ENCODE results near the gene TPST2.

Gene TPST2

DNA sequence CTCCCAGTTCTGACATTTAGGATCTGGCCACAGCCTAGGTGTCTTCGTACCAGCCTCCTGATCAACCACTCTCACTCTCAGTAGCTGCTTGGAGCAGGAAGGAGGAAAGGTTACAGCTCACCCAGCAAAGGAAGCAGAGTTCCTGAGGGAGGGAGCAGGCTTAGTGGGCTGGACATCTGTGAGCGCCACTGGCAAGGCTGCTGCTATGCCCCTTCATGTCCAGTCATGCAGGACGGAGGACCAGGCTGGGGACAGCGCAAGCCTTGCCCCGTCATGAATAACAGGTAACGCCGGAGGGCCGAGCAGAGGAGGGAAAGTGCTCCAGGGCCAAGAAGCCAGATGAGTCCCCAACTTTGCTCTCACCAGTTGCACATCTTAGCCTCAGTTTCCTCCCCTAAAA, 25.8 kb downstream of the TPST2 start:
- peaks cover 50 to 87% (median 75%) of the 10 kb centered on the region in 10 experiments for H3K4me1 ChIP-seq

DNA sequence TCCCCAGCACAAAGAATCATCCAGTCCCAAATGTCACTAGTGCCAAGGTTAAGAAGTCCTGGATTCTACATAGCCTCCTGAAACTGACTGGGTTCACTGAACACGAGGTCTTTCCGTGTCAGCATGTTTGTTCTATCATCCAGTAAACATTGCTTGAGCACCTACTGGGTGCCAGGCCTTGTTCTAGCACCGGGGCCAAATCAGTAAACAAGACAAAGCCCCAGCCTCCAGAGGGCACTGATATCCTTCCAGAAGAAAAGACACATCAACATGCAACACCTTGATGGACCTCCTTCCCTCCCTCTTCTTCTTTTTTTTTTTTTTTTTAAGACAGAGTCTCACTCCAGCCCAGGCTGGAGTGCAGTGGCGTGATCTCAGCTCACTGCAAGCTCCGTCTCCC, 26.9 kb downstream of the TPST2 start:
- Histone ChIP-seq H3K9ac (no peak overlapping the region), H3K36me3 (peaks cover 11 to 70% (median 18%) of the 10 kb centered on the region in 11 experiments; a peak in 21 of 22 replicates)
- TF ChIP-seq Cebpa-rat (IDR thresholded peaks at IDR 0.05), result no peak

More for the DNA sequence above, 25.8 kb downstream of the TPST2 start:
- Histone ChIP-seq H3K4me2 (peak overlapping the region in 5 of 11 experiments; percentile 0 to 29 (median 12); a peak in 5 of 22 replicates), H3K9ac (no peak overlapping the region), H3K27ac (no peak overlapping the region), H3K4me3 (no peak overlapping the region), H3K36me3 (peaks cover 11 to 63% (median 18%) of the 10 kb centered on the region in 11 experiments; a peak in 21 of 22 replicates), H3K9me3 (replicated peaks in 1 of 11) (no peaks in the 10 kb centered on the region), H3K27me3 (no peaks in the 10 kb centered on the region), H4K20me1 (peaks cover 30 to 95% (median 66%) of the 10 kb centered on the region in 11 experiments; a peak in 19 of 22 replicates)
- TF ChIP-seq Cebpa-rat (IDR thresholded peaks at IDR 0.05), result no peak

GRCh38 chr22:26561756-26562417, 28.0 kb downstream of the TPST2 start:
- Histone ChIP-seq H3K36me3 (peaks cover 11 to 68% (median 24%) of the 10 kb centered on the region in 11 experiments; a peak in 21 of 22 replicates), H3K27ac (peak overlapping the region in 1 of 11 experiments; percentile 35; a peak in 1 of 22 replicates), H3K4me3 (no peak overlapping the region), H3K27me3 (no peaks in the 10 kb centered on the region), H3K9me3 (replicated peaks in 1 of 11) (no peaks in the 10 kb centered on the region), H4K20me1 (peaks cover 28 to 96% (median 67%) of the 10 kb centered on the region in 11 experiments; a peak in 19 of 22 replicates), H3K4me1 (peaks cover 29 to 76% (median 62%) of the 10 kb centered on the region in 10 experiments), H3K4me2 (no peak overlapping the region), H3K9ac (peak overlapping the region in 1 of 11 experiments; percentile 15; a peak in 1 of 22 replicates)
- no peak for TF ChIP-seq Cebpa-rat (IDR thresholded peaks at IDR 0.05)

More for the DNA sequence above, 26.9 kb downstream of the TPST2 start:
- H3K9me3 ChIP-seq (replicated peaks in 1 of 11), result no peaks in the 10 kb centered on the region
- no peaks in the 10 kb centered on the region for H3K27me3 ChIP-seq
- H3K4me3 ChIP-seq, result no peak overlapping the region
- H4K20me1 ChIP-seq, result peaks cover 30 to 97% (median 68%) of the 10 kb centered on the region in 11 experiments; a peak in 19 of 22 replicates
- H3K4me2 ChIP-seq, result no peak overlapping the region
- peaks cover 38 to 86% (median 73%) of the 10 kb centered on the region in 10 experiments for H3K4me1 ChIP-seq
- no peak overlapping the region for H3K27ac ChIP-seq

- peak overlapping the region in 3 of 11 experiments; percentile 1 to 32 (median 17); a peak in 5 of 22 replicates for H3K27ac ChIP-seq
- H4K20me1 ChIP-seq, result peaks cover 26 to 96% (median 53%) of the 10 kb centered on the region in 11 experiments; a peak in 20 of 22 replicates
Observed at GRCh38 chr22:26559961-26560575, 29.9 kb downstream of the TPST2 start.

GRCh38 chr22:26558248-26558895, 31.6 kb downstream of the TPST2 start:
- Histone ChIP-seq H3K27me3 (no peaks in the 10 kb centered on the region), H3K9me3 (replicated peaks in 1 of 11) (no peaks in the 10 kb centered on the region), H3K27ac (peak overlapping the region in 6 of 11 experiments; percentile 20 to 52 (median 44); a peak in 10 of 22 replicates), H3K4me1 (peaks cover 34 to 65% (median 48%) of the 10 kb centered on the region in 10 experiments), H3K4me3 (no peak overlapping the region), H3K4me2 (peak overlapping the region in 3 of 11 experiments; percentile 2 to 17 (median 15); a peak in 5 of 22 replicates), H3K9ac (peak overlapping the region in 7 of 11 experiments; percentile 0 to 34 (median 22); a peak in 4 of 22 replicates), H3K36me3 (peaks cover 0 to 57% (median 18%) of the 10 kb centered on the region in 11 experiments; a peak in 15 of 22 replicates), H4K20me1 (peaks cover 11 to 96% (median 45%) of the 10 kb centered on the region in 11 experiments; a peak in 17 of 22 replicates)
- no peak for TF ChIP-seq Cebpa-rat (IDR thresholded peaks at IDR 0.05)

More at GRCh38 chr22:26559961-26560575, 29.9 kb downstream of the TPST2 start:
- H3K4me2 ChIP-seq, result peak overlapping the region in 9 of 11 experiments; percentile 2 to 49 (median 24); a peak in 10 of 22 replicates
- H3K4me3 ChIP-seq, result no peak overlapping the region
- H3K4me1 ChIP-seq, result peaks cover 17 to 64% (median 48%) of the 10 kb centered on the region in 10 experiments
- H3K9ac ChIP-seq, result peak overlapping the region in 1 of 11 experiments; percentile 9; a peak in 1 of 22 replicates
- no peak for TF ChIP-seq Cebpa-rat (IDR thresholded peaks at IDR 0.05)
- no peaks in the 10 kb centered on the region for H3K27me3 ChIP-seq
- H3K9me3 ChIP-seq (replicated peaks in 1 of 11), result no peaks in the 10 kb centered on the region
- H3K36me3 ChIP-seq, result peaks cover 8 to 72% (median 24%) of the 10 kb centered on the region in 11 experiments; a peak in 21 of 22 replicates

GRCh38 chr22:26556904-26557303, 33.0 kb downstream of the TPST2 start:
- Histone ChIP-seq H3K36me3 (peaks cover 0 to 54% (median 17%) of the 10 kb centered on the region in 11 experiments; a peak in 15 of 22 replicates), H3K4me3 (no peak overlapping the region), H3K9ac (no peak overlapping the region), H3K4me1 (peaks cover 47 to 72% (median 62%) of the 10 kb centered on the region in 10 experiments), H3K9me3 (replicated peaks in 1 of 11) (no peaks in the 10 kb centered on the region), H3K27me3 (no peaks in the 10 kb centered on the region), H4K20me1 (peaks cover 7 to 96% (median 49%) of the 10 kb centered on the region in 11 experiments; a peak in 17 of 22 replicates), H3K4me2 (no peak overlapping the region), H3K27ac (no peak overlapping the region; a peak in 1 of 22 replicates)
- TF ChIP-seq Cebpa-rat (IDR thresholded peaks at IDR 0.05), result no peak

GRCh38 chr22:26555478-26555877, 34.5 kb downstream of the TPST2 start:
- H3K27ac ChIP-seq, result no peak overlapping the region
- peaks cover 0 to 99% (median 46%) of the 10 kb centered on the region in 11 experiments; a peak in 14 of 22 replicates for H4K20me1 ChIP-seq
- H3K27me3 ChIP-seq, result no peaks in the 10 kb centered on the region
- H3K9me3 ChIP-seq (replicated peaks in 1 of 11), result no peaks in the 10 kb centered on the region
- no peak for TF ChIP-seq Cebpa-rat (IDR thresholded peaks at IDR 0.05)
- H3K4me2 ChIP-seq, result peak overlapping the region in 3 of 11 experiments; percentile 59 to 74 (median 73); a peak in 3 of 22 replicates
- H3K36me3 ChIP-seq, result peaks cover 0 to 53% (median 12%) of the 10 kb centered on the region in 11 experiments; a peak in 14 of 22 replicates
- H3K9ac ChIP-seq, result no peak overlapping the region
- H3K4me3 ChIP-seq, result no peak overlapping the region
- H3K4me1 ChIP-seq, result peaks cover 53 to 81% (median 71%) of the 10 kb centered on the region in 10 experiments

- peaks cover 0 to 49% (median 12%) of the 10 kb centered on the region in 11 experiments; a peak in 14 of 22 replicates for H3K36me3 ChIP-seq
- no peak overlapping the region for H3K4me3 ChIP-seq
- TF ChIP-seq Cebpa-rat (IDR thresholded peaks at IDR 0.05), result no peak
- H3K4me1 ChIP-seq, result peaks cover 53 to 81% (median 71%) of the 10 kb centered on the region in 10 experiments
- H4K20me1 ChIP-seq, result peaks cover 0 to 99% (median 46%) of the 10 kb centered on the region in 11 experiments; a peak in 14 of 22 replicates
- no peaks in the 10 kb centered on the region for H3K27me3 ChIP-seq
- H3K9me3 ChIP-seq (replicated peaks in 1 of 11), result no peaks in the 10 kb centered on the region
- H3K27ac ChIP-seq, result no peak overlapping the region
- H3K4me2 ChIP-seq, result peak overlapping the region in 7 of 11 experiments; percentile 46 to 74 (median 68); a peak in 9 of 22 replicates
- no peak overlapping the region for H3K9ac ChIP-seq
Observed at GRCh38 chr22:26554956-26555355, 35.0 kb downstream of the TPST2 start.

Data from BLaER1 treated with 17β-estradiol and CSF1 and Interleukin-3, amounts not matched to agents 10 nM and 100 nM (cell line).